K562 (cell line): ENCODE data around the gene ARPC4. TPM values are rescaled to one million over a fixed set of nuclear protein-coding genes. Genes with fewer than 3 reads are reported as not detected.

ENCODE experiments used
- ATAC-seq: fragments of 200-7000 bp; cut with Tn5 transposase; 3 replicates; pipeline ENCODE4 v1.9.1; 2020; ENCODE audit warnings: moderate library complexity
- BruUV-seq: library from RNA; stranded (reverse); fragments of 400-500 nt; replicated peaks from 2 replicates; lab custom pipeline; 2021; lab: Mats Ljungman, UMichigan
- CTCF ChIA-PET: fragments of 300-600 bp; formaldehyde crosslinking; extraction: SDS; loops from one replicate; lab custom pipeline; 2021; ENCODE audit warnings: low intra/inter-chr PET ratio; lab: Yijun Ruan, JAX
- POLR2A ChIA-PET: fragments of 300-600, 350-650 bp; sonication (Branson Sonifier 250); formaldehyde crosslinking; extraction: SDS; loops from one replicate; lab custom pipeline; 2021; ENCODE audit warnings: antibody characterized with exemption, inconsistent platforms; lab: Yijun Ruan, JAX
- DNase-seq, 4 experiments: peaks; one replicate each; pipeline versions ENCODE4 v3.0.0 to v3.0.0-alpha.2; 2011 to 2018; ENCODE audit warnings: low spot score in 3 of 4, mixed read lengths in 3 of 4; ENCODE audit errors: extremely low read depth in 1 of 4
- FAIRE-seq: peaks from 2 replicates; lab custom pipeline; 2011; peaks lifted over from hg19 to GRCh38; lab: Jason Lieb, UNC
- H2AFZ ChIP-seq: 2 replicates; pipeline ENCODE4 v1.6.0; 2011; ENCODE audit warnings: low read depth, low read length, control low read depth, inconsistent platforms
- H3K27ac ChIP-seq: fragments of 200-600 bp; 3 replicates; pipeline ENCODE4 v1.8.0; 2011; ENCODE audit warnings: low read depth, mild to moderate bottlenecking, control low read depth, inconsistent platforms, low read length, moderate library complexity, mixed read lengths; ENCODE audit errors: extremely low read depth
- H3K27me3 ChIP-seq, 2 experiments: fragments of 300-600 bp in 1 of 2; 2 replicates in 1 of 2; 3 replicates in 1 of 2; pipeline versions ENCODE4 v1.6.0 to v1.8.0; 2011; ENCODE audit warnings: inconsistent platforms in 2 of 2, low read length in 2 of 2, mild to moderate bottlenecking in 1 of 2, mixed read lengths in 1 of 2, moderate library complexity in 1 of 2; ENCODE audit not compliant: control insufficient read depth in 2 of 2, insufficient read depth in 2 of 2
- H3K36me3 ChIP-seq: fragments of 300-600 bp; 3 replicates; pipeline ENCODE4 v1.8.0; 2011; ENCODE audit warnings: mild to moderate bottlenecking, low read length, inconsistent platforms; ENCODE audit not compliant: control insufficient read depth, insufficient read depth
- H3K4me1 ChIP-seq, 2 experiments: fragments of 200-600 bp in 1 of 2; replicated peaks in 1 of 2; 2 replicates in 1 of 2; 3 replicates in 1 of 2; pipeline versions ENCODE4 v1.5.1 to v1.8.0; 2011; ENCODE audit warnings: inconsistent platforms in 2 of 2, low read length in 2 of 2, mild to moderate bottlenecking in 1 of 2, mixed read lengths in 1 of 2, moderate library complexity in 1 of 2; ENCODE audit not compliant: control insufficient read depth in 2 of 2, insufficient read depth in 2 of 2
- H3K4me2 ChIP-seq: 2 replicates; pipeline ENCODE4 v1.6.1; 2011; ENCODE audit warnings: low read length, control low read depth, inconsistent platforms, mixed read lengths; ENCODE audit not compliant: insufficient read depth
- H3K4me3 ChIP-seq: fragments of 200-600 bp; sonication (generic), shearing (Covaris generic); 2 replicates; pipeline ENCODE4 v1.5.1; 2016; ENCODE audit warnings: control low read depth, inconsistent platforms
- H3K79me2 ChIP-seq: fragments of 200-600 bp; 3 replicates; pipeline ENCODE4 v1.8.0; 2011; ENCODE audit warnings: low read length, inconsistent platforms; ENCODE audit not compliant: control insufficient read depth, insufficient read depth
- H3K9ac ChIP-seq, 2 experiments: 2 replicates each; pipeline versions ENCODE4 v1.6.0 to v1.6.1; 2011; ENCODE audit warnings: low read depth in 2 of 2, low read length in 2 of 2, control low read depth in 1 of 2, inconsistent platforms in 1 of 2, mild to moderate bottlenecking in 1 of 2, mixed read lengths in 1 of 2; ENCODE audit not compliant: insufficient read depth in 1 of 2
- H3K9me1 ChIP-seq: one replicate; pipeline ENCODE4 v1.6.0; 2011; ENCODE audit warnings: inconsistent platforms, mild to moderate bottlenecking, low read length, moderate library complexity; ENCODE audit not compliant: control insufficient read depth, insufficient read depth
- H3K9me3 ChIP-seq: replicated peaks from 2 replicates; pipeline ENCODE4 v1.5.1; 2011; ENCODE audit warnings: low read depth, low read length, inconsistent platforms; ENCODE audit not compliant: control insufficient read depth, insufficient read depth
- H4K20me1 ChIP-seq: replicated peaks from 2 replicates; pipeline ENCODE4 v1.6.1; 2011; ENCODE audit warnings: low read length, inconsistent platforms, mixed read lengths; ENCODE audit not compliant: control insufficient read depth, insufficient read depth
- ATF7 ChIP-seq: fragments of 450-650 bp; IDR thresholded peaks from 2 replicates; pipeline ENCODE4 v1.7.1; 2014; ENCODE audit warnings: mild to moderate bottlenecking, moderate library complexity
- CBX8 ChIP-seq: fragments of 200-600 bp; sonication (generic); IDR thresholded peaks from 2 replicates; pipeline ENCODE4 v1.6.1; 2012; ENCODE audit warnings: borderline replicate concordance, mixed run types, low read depth, mild to moderate bottlenecking, moderate library complexity, mixed read lengths, low read length, control low read depth, inconsistent platforms; ENCODE audit not compliant: poor library complexity, severe bottlenecking; ENCODE audit errors: extremely low read depth
- EP400 ChIP-seq: fragments of 450-650 bp; IDR thresholded peaks from 2 replicates; pipeline ENCODE4 v1.6.1; 2017; ENCODE audit warnings: antibody characterized with exemption, mild to moderate bottlenecking, moderate library complexity
- ERF ChIP-seq: fragments of 450-650 bp; formaldehyde crosslinking; IDR thresholded peaks from 2 replicates; pipeline ENCODE4 v1.4.0; 2020; ENCODE audit warnings: mild to moderate bottlenecking, mixed read lengths
- IRF2 ChIP-seq: sonication (generic); formaldehyde crosslinking; IDR thresholded peaks from 2 replicates; pipeline ENCODE4 v1.8.1; 2022; ENCODE audit warnings: mild to moderate bottlenecking, missing genetic modification reagents
- NFE2 ChIP-seq: IDR thresholded peaks from 2 replicates; pipeline ENCODE4 v1.6.1; 2014; ENCODE audit warnings: antibody characterized with exemption, low read depth
- SIX5 ChIP-seq, 2 experiments: IDR thresholded peaks; 2 replicates each; pipeline ENCODE4 v1.6.1; 2011; ENCODE audit warnings: low read length in 2 of 2, borderline replicate concordance in 1 of 2, low read depth in 1 of 2, mild to moderate bottlenecking in 1 of 2, moderate library complexity in 1 of 2; ENCODE audit not compliant: insufficient read depth in 1 of 2
- SUPT5H ChIP-seq: fragments of 450-650 bp; IDR thresholded peaks from 2 replicates; pipeline ENCODE4 v1.6.1; 2016
- ZBTB1 ChIP-seq: sonication (generic); formaldehyde crosslinking; IDR thresholded peaks from 2 replicates; pipeline ENCODE4 v1.8.1; 2023; ENCODE audit warnings: missing genetic modification reagents, low read depth, mild to moderate bottlenecking, borderline replicate concordance
- ZNF133 ChIP-seq: fragments of 250-450 bp; sonication (Bioruptor Pico); IDR thresholded peaks from 2 replicates; pipeline ENCODE4 v1.4.0; 2020; ENCODE audit warnings: mild to moderate bottlenecking
- ZNF668 ChIP-seq: fragments of 250-450 bp; sonication (Bioruptor Pico); IDR thresholded peaks from 2 replicates; pipeline ENCODE4 v1.8.0; 2022; ENCODE audit warnings: mild to moderate bottlenecking, inconsistent platforms
- WGBS: fragments of 100-300 bp; shearing (Covaris generic); methylation state at CpG from one replicate; pipeline ENCODE4 v1.1.6; 2016; ENCODE audit warnings: low coverage, mixed read lengths; ENCODE audit not compliant: insufficient coverage; ENCODE audit errors: missing lambda C conversion rate; 5-methylcytosine and 5-hydroxymethylcytosine counted together
- in situ Hi-C: fragments of 300-500 bp; cut with MboI; formaldehyde crosslinking; loops from 4 replicates; pipeline ENCODE4 v1.15.0; 2018; ENCODE audit warnings: inconsistent platforms, mixed read lengths
- intact Hi-C: fragments of 100-400 bp; cut with micrococcal nuclease; formaldehyde crosslinking; loops from 2 replicates; pipeline ENCODE4 v1.14.2; 2022
- polyA plus RNA-seq, 8 experiments: library from polyadenylated mRNA; depleted of rRNA in 4 of 8; stranded (reverse) in 5 of 8; unstranded in 3 of 8; fragments of >200 nt; fragmentation: Nextera tagmentation in 2 of 8; fragmentation: Illumina TruSeq in 1 of 8; extraction: Ambion mirVana in 2 of 8; extraction: Trizol in 1 of 8; gene quantifications; 2 replicates each; pipeline versions ENCODE4 v1.2.1 to v1.2.3, GENCODE V29; 2011 to 2014; ENCODE audit warnings: inconsistent platforms in 1 of 8, missing spikeins in 1 of 8
- total RNA-seq, 7 experiments: library from RNA; depleted of rRNA in 6 of 7; stranded (reverse); fragments of >200 nt in 6 of 7; fragmentation: Illumina TruSeq in 2 of 7; extraction: Trizol in 2 of 7; gene quantifications; 2 replicates each; pipeline versions ENCODE4 v1.2.1 to v1.2.3, GENCODE V29; 2011 to 2021; ENCODE audit warnings: low replicate concordance in 1 of 7
- TF ChIP-seq, protein P1 (sequence below): sonication (generic); IDR thresholded peaks from 2 replicates; pipeline ENCODE4 v1.6.1; 2016
- TF ChIP-seq, protein P2 (sequence below): sonication (generic); formaldehyde crosslinking; IDR thresholded peaks from 2 replicates; pipeline ENCODE4 v1.5.0; 2020; ENCODE audit warnings: missing genetic modification reagents
- TF ChIP-seq, protein P3 (sequence below): IDR thresholded peaks from 2 replicates; pipeline ENCODE4 v1.6.1; 2011; ENCODE audit not compliant: insufficient read length; ENCODE audit errors: extremely low read depth

ARPC4 gene
- total and polyA plus RNA-seq, 9 of the 15 experiments (the other 6 are each of a cell fraction or from before 2014, with no cell fraction given), result 20.1 to 153 (median 119) TPM

DNA sequence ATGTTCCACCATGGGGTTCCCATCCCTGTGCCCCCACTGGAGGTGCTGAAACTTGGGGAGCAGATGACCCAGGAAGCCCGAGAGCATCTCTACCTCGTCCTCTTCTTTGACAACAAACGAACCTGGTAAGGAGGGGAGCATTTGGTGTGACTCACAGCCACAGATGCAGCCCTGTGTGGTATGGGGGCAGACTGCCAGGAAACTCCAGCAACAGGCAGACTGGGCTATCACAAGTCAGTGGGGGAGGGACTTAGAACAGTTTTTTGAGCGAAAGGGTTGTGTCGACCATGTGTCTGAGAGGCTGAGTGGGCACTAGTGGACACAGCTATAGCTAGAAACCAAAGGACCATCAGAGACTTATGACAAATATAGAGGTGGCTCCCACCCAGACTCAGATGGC, 46.6 kb upstream of the ARPC4 start:
- H3K9me3 ChIP-seq, result no peaks in the 10 kb centered on the region
- H3K9me1 ChIP-seq, result no peaks in the 10 kb centered on the region
- ChIA-PET POLR2A (interaction anchor here (1.5 to 6.1 kb wide), 3 partner anchors 9 to 18 kb away, joined by 7 to 60 read pairs (median 58); partner anchors contain the start of gene BRPF1), CTCF (no interaction called here)
- peaks cover 12% of the 10 kb centered on the region for H3K79me2 ChIP-seq
- TF ChIP-seq ZNF668 (CRISPR knock-in tag) (no peak), ERF (CRISPR knock-in tag) (no peak), EP400 (no peak), ATF7 (no peak), ZNF133 (CRISPR knock-in tag) (no peak), CBX8 (no peak), SUPT5H (no peak), NFE2 (no peak), IRF2 (CRISPR knock-in tag) (no peak), SIX5 (IDR thresholded peaks at IDR 0.05; ENCODE audit: borderline replicate concordance in 1 of 2, insufficient read depth in 1 of 2, low read depth in 1 of 2, low read length in 2 of 2) (no peak), ZBTB1 (CRISPR knock-in tag) (no peak)
- TF ChIP-seq, protein P1, sequence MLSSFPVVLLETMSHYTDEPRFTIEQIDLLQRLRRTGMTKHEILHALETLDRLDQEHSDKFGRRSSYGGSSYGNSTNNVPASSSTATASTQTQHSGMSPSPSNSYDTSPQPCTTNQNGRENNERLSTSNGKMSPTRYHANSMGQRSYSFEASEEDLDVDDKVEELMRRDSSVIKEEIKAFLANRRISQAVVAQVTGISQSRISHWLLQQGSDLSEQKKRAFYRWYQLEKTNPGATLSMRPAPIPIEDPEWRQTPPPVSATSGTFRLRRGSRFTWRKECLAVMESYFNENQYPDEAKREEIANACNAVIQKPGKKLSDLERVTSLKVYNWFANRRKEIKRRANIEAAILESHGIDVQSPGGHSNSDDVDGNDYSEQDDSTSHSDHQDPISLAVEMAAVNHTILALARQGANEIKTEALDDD, result no peak
- TF ChIP-seq, protein P2, sequence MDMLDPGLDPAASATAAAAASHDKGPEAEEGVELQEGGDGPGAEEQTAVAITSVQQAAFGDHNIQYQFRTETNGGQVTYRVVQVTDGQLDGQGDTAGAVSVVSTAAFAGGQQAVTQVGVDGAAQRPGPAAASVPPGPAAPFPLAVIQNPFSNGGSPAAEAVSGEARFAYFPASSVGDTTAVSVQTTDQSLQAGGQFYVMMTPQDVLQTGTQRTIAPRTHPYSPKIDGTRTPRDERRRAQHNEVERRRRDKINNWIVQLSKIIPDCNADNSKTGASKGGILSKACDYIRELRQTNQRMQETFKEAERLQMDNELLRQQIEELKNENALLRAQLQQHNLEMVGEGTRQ, result no peak
- TF ChIP-seq, protein P3, sequence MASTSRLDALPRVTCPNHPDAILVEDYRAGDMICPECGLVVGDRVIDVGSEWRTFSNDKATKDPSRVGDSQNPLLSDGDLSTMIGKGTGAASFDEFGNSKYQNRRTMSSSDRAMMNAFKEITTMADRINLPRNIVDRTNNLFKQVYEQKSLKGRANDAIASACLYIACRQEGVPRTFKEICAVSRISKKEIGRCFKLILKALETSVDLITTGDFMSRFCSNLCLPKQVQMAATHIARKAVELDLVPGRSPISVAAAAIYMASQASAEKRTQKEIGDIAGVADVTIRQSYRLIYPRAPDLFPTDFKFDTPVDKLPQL, result no peak
- H3K4me2 ChIP-seq, result no peak overlapping the region
- no peak overlapping the region for H3K27ac ChIP-seq
- intact Hi-C loops, result no loop called here
- BruUV-seq, result no TSS peak
- peaks cover 9 to 22% of the 10 kb centered on the region in 2 experiments; a peak in 4 of 5 replicates for H3K4me1 ChIP-seq
- DNase-seq, result no peak
- H3K36me3 ChIP-seq, result peaks cover 82% of the 10 kb centered on the region
- no peak for FAIRE-seq
- H3K9ac ChIP-seq, result no peak overlapping the region
- H3K4me3 ChIP-seq, result no peak overlapping the region
- no peak for ATAC-seq
- no peak overlapping the region for H2AFZ ChIP-seq
- WGBS, result 89% methylated on average over 5 of the region's 5 CpGs
- H4K20me1 ChIP-seq, result no peaks in the 10 kb centered on the region
- in situ Hi-C loops, result no loop called here
- no peaks in the 10 kb centered on the region for H3K27me3 ChIP-seq
